Skeletal muscle cell (primary cell): ENCODE results near the gene CABLES1.

Source experiments
- DNase-seq: peaks from one replicate; pipeline ENCODE4 v3.0.0-alpha.2; 2010; ENCODE audit warnings: low read depth
- H3K4me3 ChIP-seq: 2 replicates; pipeline ENCODE4 v1.5.1; 2011; ENCODE audit warnings: low read depth, mild to moderate bottlenecking, control low read depth, low read length, moderate library complexity

The CABLES1 gene

GRCh38 chr18:23159344-23159743 lies 24.1 kb downstream of the CABLES1 start:
- no peak overlapping the region for H3K4me3 ChIP-seq
- DNase-seq, result no peak

GRCh38 chr18:23162473-23162872 lies 27.2 kb downstream of the CABLES1 start:
- H3K4me3 ChIP-seq, result no peak overlapping the region
- DNase-seq, result no peak

GRCh38 chr18:23163786-23164533 lies 28.7 kb downstream of the CABLES1 start:
- no peak for DNase-seq

GRCh38 chr18:23165271-23166068 lies 30.2 kb downstream of the CABLES1 start:
- no peak for DNase-seq
- no peak overlapping the region for H3K4me3 ChIP-seq

More at GRCh38 chr18:23163786-23164533, 28.7 kb downstream of the CABLES1 start:
- H3K4me3 ChIP-seq, result no peak overlapping the region

- no peak for DNase-seq
- no peak overlapping the region for H3K4me3 ChIP-seq
These were observed 31.7 kb downstream of the CABLES1 start for GRCh38 chr18:23166891-23167541.

GRCh38 chr18:23169673-23170044 lies 34.4 kb downstream of the CABLES1 start:
- H3K4me3 ChIP-seq, result no peak overlapping the region
- DNase-seq, result no peak

- DNase-seq, result no peak
- no peak overlapping the region for H3K4me3 ChIP-seq
These were observed 34.9 kb downstream of the CABLES1 start for GRCh38 chr18:23170137-23170536.

- no peak for DNase-seq
- no peak overlapping the region for H3K4me3 ChIP-seq
These were observed 36.4 kb downstream of the CABLES1 start for GRCh38 chr18:23171581-23172156.

GRCh38 chr18:23172591-23173380 lies 37.5 kb downstream of the CABLES1 start:
- no peak overlapping the region for H3K4me3 ChIP-seq
- DNase-seq, result no peak

- no peak overlapping the region for H3K4me3 ChIP-seq
- DNase-seq, result no peak
These were observed 38.6 kb downstream of the CABLES1 start for GRCh38 chr18:23173912-23174311.

GRCh38 chr18:23176701-23177432 lies 41.6 kb downstream of the CABLES1 start:
- DNase-seq, result no peak
- H3K4me3 ChIP-seq, result no peak overlapping the region

- no peak overlapping the region for H3K4me3 ChIP-seq
- no peak for DNase-seq
These were observed 42.3 kb downstream of the CABLES1 start for GRCh38 chr18:23177433-23178072.

- no peak for DNase-seq
- no peak overlapping the region for H3K4me3 ChIP-seq
These were observed 42.9 kb downstream of the CABLES1 start for GRCh38 chr18:23178201-23178600.

- no peak overlapping the region for H3K4me3 ChIP-seq
- no peak for DNase-seq
These were observed 43.4 kb downstream of the CABLES1 start for GRCh38 chr18:23178661-23179081.

- DNase-seq, result no peak
- H3K4me3 ChIP-seq, result no peak overlapping the region
These were observed 44.1 kb downstream of the CABLES1 start for GRCh38 chr18:23179416-23179815.

- DNase-seq, result no peak
- H3K4me3 ChIP-seq, result no peak overlapping the region
These were observed 46.3 kb downstream of the CABLES1 start for GRCh38 chr18:23181547-23181946.

GRCh38 chr18:23182606-23183005 lies 47.3 kb downstream of the CABLES1 start:
- DNase-seq, result no peak
- no peak overlapping the region for H3K4me3 ChIP-seq
